ENCODE measurements around the gene DNAI1.
"Not testable (repeated sequence)": the region's sequence is repeated elsewhere in the genome, so short reads cannot be mapped to it uniquely, and the experiment has no call there.

DNAI1 gene

GRCh38 chr9:34522971-34523797 is 64.6 kb downstream of the DNAI1 start, which contains the start of gene ENHO:
Gene ENHO (minus strand): TSS chr9:34522990. CDS start chr9:34521695, 1,295 bp downstream.
- DNase-seq (ENCODE audit: low read depth) = peak; percentile 30

DNA sequence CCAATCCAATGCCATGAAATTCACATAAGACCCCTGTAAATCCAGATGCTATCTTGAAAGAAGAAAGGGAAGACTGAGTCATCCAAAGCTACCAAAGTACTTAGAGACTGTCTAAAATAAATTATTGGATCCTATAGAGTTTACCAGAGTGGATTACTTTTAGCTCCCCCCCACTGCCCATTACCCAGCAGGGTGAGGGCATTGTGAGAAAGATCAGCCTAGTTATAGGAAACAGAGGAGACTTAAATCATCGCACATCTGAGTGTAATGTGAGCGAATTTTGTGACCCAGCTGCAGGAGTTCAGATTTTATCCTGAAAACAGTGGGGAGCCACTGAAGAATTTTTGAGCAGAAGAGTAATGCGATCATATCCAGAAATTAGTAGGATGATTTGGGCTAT is 65.7 kb downstream of the DNAI1 start:
- H3K4me3 ChIP-seq (ENCODE audit: low read depth, low read length) = no peak overlapping the region
- no peak for DNase-seq (ENCODE audit: low read depth)

More at GRCh38 chr9:34522971-34523797, 64.6 kb downstream of the DNAI1 start, which contains the start of gene ENHO:
- peak within 1 kb of the TSS; percentile 38 for H3K4me3 ChIP-seq (ENCODE audit: low read depth, low read length)

DNA sequence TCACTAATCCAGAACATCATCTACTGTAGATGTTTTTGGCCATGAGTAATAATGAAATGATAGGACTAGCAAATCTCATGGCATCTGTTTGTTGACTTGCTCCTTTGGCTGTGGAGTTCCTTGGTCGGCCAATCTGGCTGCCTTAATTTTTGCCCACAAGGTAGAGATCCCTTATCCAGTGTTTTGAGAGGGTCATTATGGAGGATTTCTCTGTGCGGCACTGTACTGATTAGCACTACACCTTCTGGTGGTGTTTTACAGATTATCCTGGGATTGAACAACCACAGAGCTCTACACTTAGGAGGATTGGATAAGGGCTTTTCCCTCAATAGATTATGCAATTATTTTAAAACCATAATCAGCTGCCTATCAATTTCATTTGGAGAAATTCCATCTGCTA is 67.4 kb downstream of the DNAI1 start:
- no peak for DNase-seq (ENCODE audit: low read depth)
- H3K4me3 ChIP-seq (ENCODE audit: low read depth, low read length) = no peak overlapping the region

GRCh38 chr9:34532041-34532440 is 73.4 kb downstream of the DNAI1 start:
- H3K4me3 ChIP-seq (ENCODE audit: low read depth, low read length); DNase-seq (ENCODE audit: low read depth): not testable (repeated sequence)

GRCh38 chr9:34536685-34537084 is 78.1 kb downstream of the DNAI1 start:
- H3K4me3 ChIP-seq (ENCODE audit: low read depth, low read length) = no peak overlapping the region
- no peak for DNase-seq (ENCODE audit: low read depth)

DNA sequence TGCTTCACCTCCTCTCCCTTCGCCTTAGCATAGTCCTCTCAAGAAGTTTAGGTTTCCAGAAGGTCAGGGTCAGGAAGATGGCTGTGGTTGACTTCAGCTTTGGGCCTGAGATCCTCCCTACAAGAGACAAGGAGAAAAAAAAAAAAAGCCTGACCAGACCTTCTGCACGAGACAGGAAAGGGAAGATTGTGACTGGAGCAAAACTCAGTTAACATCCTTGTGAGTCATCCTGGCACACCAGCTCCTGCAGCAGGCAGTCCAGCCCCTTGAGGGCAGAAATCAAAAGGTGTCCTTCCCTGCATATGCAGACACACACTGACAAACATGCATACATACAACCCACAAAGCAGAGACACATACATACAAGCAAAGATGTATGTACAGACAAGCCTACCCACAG is 82.2 kb downstream of the DNAI1 start:
- H3K4me3 ChIP-seq (ENCODE audit: low read depth, low read length) = no peak overlapping the region
- peak; percentile 25 for DNase-seq (ENCODE audit: low read depth)

DNA sequence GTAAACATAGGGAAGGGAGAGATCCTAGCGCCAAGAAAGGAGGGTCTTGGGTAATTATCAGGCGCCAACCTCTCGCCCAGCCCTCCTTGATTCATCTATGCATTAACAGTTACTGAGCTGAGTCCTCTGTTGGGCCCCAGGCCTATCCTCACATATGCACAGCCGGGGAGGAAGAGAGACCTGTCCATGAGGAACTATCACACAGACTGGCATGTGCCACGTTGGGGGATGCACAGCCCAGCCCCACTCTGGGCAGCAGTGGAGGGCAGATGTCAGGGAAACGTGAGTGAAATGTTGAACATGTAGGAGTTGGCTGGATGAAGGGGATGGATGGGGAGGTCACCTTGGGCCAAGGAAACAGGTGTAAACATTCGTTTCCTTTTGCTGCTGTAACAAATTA is 82.9 kb downstream of the DNAI1 start:
- DNase-seq (ENCODE audit: low read depth) = no peak
- no peak overlapping the region for H3K4me3 ChIP-seq (ENCODE audit: low read depth, low read length)

DNA sequence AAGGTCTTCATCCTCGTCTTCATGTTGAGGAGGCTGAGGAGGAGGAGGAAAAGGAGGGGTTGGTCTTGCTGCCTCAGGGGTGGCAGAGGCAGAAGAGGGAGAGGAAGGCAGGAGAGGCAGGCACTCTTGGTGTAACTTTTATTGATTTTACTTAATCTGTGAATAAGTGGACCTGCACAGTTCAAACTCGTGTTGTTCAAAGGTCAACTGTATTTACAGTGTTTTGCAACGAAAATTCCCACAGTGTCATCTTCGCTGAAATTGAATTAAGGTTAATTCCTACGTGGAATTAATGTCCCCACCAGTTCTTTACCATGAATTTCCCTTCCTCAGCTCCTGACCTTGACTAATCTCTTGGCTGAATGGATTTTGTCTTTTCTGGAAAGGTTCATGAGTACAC is 85.4 kb downstream of the DNAI1 start:
- H3K4me3 ChIP-seq (ENCODE audit: low read depth, low read length) = no peak overlapping the region
- DNase-seq (ENCODE audit: low read depth) = no peak

DNA sequence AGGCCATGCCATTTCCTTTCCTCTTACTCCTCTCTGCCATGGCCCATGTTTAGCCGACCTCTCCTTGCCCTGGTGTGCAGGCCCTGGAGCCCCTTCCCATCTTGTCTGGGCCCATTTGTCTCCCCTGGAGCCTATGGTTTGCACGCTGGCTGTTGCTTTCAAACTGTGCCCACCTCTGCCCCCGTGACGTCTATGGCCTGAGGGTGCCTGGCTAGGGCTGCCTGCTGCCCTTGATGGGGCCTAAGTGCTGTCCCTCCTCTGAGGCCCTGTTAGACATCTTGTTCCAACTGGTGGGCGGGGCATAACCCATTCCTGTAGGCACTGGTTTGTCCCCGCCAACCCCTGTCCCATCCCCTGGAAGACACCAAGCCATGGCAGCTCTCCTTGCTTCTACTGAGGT is 86.9 kb downstream of the DNAI1 start:
- no peak overlapping the region for H3K4me3 ChIP-seq (ENCODE audit: low read depth, low read length)
- DNase-seq (ENCODE audit: low read depth) = no peak

DNA sequence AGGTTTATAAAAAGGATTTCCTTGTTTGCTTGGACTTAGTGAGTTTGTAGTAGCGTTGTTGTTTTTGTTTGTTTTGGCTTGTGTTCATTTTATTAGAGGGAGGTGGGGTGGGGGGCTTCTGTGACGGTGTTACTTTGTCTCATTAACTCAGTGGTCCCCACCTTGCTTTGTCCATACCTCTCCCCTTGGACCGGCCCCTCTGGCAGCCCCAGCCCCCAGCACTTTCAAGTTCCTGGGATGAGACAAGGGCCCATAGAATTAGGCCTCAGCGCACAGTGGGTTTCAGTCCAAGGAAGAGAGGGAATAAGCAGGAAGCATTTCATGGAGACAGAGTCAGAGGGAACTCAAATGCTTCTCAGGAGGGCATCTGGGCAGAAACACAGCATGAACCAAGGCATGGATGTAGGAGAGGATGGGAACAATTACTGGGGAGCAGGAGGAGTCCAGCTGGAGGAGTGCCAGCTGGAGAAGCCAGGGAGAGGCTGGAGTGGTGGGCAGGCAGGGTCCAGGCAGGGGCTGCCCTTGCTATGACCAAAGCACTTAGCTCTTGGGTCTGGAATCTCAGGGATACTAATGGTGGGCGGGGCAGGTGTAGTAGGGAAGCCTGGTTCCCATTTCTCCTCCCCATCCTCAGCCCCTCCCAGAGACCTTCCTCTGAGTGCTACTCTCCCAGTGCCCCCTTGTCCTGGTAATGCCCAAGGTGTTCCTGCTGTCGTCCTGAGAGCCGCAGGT is 87.7 kb downstream of the DNAI1 start:
- no peak overlapping the region for H3K4me3 ChIP-seq (ENCODE audit: low read depth, low read length)
- no peak for DNase-seq (ENCODE audit: low read depth)

DNA sequence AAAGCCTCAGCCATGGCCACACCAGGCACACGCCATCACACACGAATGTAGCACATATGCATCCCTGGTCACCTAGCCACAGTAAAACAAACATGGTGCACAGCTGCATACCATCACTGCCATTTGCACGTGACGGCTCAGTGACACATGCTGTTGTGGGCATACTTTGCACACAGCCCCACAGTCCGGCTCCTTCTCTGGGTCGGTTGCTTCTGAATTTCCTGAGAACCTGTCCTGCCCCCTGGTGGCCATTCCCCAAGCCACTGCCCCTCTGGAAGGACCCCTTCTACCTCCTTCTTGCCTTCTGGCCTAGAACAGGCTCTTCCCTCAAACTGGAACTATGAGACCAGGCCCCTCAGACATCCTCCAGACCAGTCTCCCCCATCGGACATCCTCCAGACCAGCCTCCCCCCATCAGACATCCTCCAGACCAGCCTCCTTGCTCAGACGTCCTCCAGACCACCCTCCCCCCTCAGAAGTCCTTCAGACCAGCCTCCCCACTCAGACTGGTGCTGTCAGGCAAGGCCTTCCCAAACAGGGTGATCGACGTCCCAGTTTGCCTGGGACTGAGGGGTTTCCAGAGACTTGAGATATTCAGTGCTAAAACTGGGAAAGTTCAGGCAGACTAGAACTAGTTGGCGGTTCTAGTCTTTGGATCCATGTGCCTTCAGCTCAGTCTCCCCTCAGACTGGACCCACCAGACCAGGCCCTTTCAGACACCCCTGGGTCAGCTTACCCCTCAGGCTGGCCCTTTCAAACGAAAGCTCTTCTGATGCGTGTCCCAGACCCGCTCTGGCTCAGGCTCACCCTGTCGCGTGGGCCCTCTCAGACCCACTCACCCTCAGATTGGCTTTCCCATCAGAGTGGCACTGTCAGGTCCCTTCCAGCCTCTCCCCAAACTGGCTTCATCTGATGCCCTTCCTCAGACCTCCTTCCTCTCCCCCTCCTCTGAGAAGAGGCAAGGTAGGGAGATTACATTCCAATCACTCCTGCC is 88.5 kb downstream of the DNAI1 start:
- peak; percentile 15 for DNase-seq (ENCODE audit: low read depth)

DNA sequence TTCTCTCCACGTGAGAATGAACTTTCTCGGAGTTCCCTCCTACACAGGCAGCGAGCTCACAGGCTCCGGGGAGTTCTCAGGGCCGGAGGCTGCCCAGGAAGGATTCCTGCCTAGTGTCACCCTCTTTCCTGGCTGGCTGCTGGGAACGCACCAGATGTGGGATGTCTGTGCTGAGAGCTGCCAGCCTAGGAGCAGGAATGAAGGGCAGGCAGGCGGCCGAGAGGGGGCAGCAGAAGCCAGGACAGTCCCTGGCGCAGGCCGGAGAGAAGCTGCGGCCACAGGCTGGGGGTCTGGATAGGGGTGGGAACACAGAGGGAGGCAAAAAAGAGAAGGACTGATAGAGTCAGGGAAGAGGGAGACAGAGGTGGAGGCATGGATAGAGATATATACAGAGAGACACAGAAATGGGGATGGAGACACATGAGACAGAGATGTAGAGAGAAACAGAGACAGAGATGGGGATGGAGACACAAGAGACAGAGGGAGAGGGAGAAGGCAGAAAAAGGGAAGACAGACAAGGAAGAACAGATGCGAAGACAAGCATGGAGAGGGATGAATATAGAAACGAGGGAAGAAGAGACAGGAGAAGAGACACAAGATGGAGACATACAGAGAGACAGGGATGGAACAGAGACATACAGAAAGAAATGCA is 89.5 kb downstream of the DNAI1 start:
- no peak for DNase-seq (ENCODE audit: low read depth)
- no peak overlapping the region for H3K4me3 ChIP-seq (ENCODE audit: low read depth, low read length)

More for the DNA sequence above, 88.5 kb downstream of the DNAI1 start:
- H3K4me3 ChIP-seq (ENCODE audit: low read depth, low read length) = no peak overlapping the region

DNA sequence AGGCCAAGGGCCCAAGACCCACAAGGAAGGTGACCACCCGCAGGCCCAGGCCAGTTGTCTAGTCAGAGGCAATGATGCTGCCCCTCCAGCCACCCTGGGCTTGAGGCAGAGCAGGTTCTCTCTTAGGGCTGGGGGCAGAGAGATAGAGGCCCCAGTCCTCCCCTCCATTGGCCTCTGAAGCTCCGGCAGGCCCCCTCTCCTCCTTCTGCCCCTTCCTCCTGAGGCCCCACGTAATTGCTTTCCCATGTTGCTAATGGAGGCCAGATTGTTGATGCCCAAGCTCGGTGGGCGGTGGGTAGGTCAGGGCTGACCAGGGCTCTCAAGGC is 90.8 kb downstream of the DNAI1 start:
- no peak overlapping the region for H3K4me3 ChIP-seq (ENCODE audit: low read depth, low read length)
- no peak for DNase-seq (ENCODE audit: low read depth)

GRCh38 chr9:34550016-34550680 is 91.5 kb downstream of the DNAI1 start:
- DNase-seq (ENCODE audit: low read depth) = no peak

GRCh38 chr9:34550681-34551270 is 92.2 kb downstream of the DNAI1 start:
- DNase-seq (ENCODE audit: low read depth) = no peak
- no peak overlapping the region for H3K4me3 ChIP-seq (ENCODE audit: low read depth, low read length)

More at GRCh38 chr9:34550016-34550680, 91.5 kb downstream of the DNAI1 start:
- H3K4me3 ChIP-seq (ENCODE audit: low read depth, low read length) = no peak overlapping the region

GRCh38 chr9:34551751-34552605 is 93.4 kb downstream of the DNAI1 start:
- no peak overlapping the region for H3K4me3 ChIP-seq (ENCODE audit: low read depth, low read length)
- DNase-seq (ENCODE audit: low read depth) = no peak

DNA sequence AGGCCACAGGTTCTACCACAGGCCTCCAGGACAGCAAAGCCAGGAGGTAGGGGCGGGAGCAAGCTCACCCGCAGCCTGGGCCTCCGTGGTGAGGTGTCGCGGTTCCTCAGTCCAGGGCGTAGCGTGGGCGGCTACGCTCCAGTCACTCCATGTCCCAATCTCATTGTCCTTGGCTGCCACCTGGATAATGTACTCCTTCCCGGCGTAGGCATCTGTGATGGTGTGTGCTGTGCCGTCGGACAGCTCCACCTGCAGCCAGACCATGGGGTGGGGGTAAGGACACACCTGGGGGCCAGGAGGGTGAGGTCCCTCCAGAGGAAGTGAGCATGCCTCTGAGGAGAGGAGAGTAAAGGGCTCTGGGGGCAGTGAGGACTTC is 94.0 kb downstream of the DNAI1 start:
- DNase-seq (ENCODE audit: low read depth) = no peak

More for the DNA sequence above, 94.0 kb downstream of the DNAI1 start:
- no peak overlapping the region for H3K4me3 ChIP-seq (ENCODE audit: low read depth, low read length)

Data from skeletal muscle cell (primary cell).